Spleen (tissue), 11 donors: ENCODE data around the gene TTYH1. TPM values are rescaled to one million over a fixed set of nuclear protein-coding genes. Genes with fewer than 3 reads are reported as not detected.

Experiments used
- DNase-seq: peaks from one replicate; pipeline ENCODE4 v3.0.0-alpha.2; 2020
- H3K27ac ChIP-seq, 8 donors: fragments of 200-600 bp; sonication (generic) in 7 of 8; 1 replicate in 4 of 8; 2 replicates in 4 of 8; pipeline versions ENCODE4 v1.5.0 to v1.8.0; 2016 to 2021; ENCODE audit warnings: inconsistent platforms in 4 of 8, mild to moderate bottlenecking in 4 of 8, moderate library complexity in 1 of 8
- H3K27me3 ChIP-seq, 7 donors: fragments of 200-600 bp; sonication (generic) in 6 of 7; replicated peaks in 1 of 7; 1 replicate in 4 of 7; 2 replicates in 3 of 7; pipeline versions ENCODE4 v1.5.0 to v1.8.0; 2016 to 2021; ENCODE audit warnings: inconsistent platforms in 3 of 7, mild to moderate bottlenecking in 1 of 7
- H3K36me3 ChIP-seq, 6 donors: fragments of 200-600 bp; sonication (generic) in 5 of 6; 1 replicate in 4 of 6; 2 replicates in 2 of 6; pipeline versions ENCODE4 v1.5.0 to v1.8.0; 2016 to 2021; ENCODE audit warnings: inconsistent platforms in 2 of 6
- H3K4me1 ChIP-seq, 6 donors: fragments of 200-600 bp; sonication (generic) in 5 of 6; 1 replicate in 3 of 6; 2 replicates in 3 of 6; pipeline versions ENCODE4 v1.5.0 to v1.8.0; 2016 to 2021; ENCODE audit warnings: inconsistent platforms in 3 of 6
- H3K4me3 ChIP-seq, 8 donors: fragments of 200-600 bp; sonication (generic) in 7 of 8; 1 replicate in 4 of 8; 2 replicates in 4 of 8; pipeline versions ENCODE4 v1.5.0 to v1.8.0; 2016 to 2021; ENCODE audit warnings: inconsistent platforms in 4 of 8, mild to moderate bottlenecking in 4 of 8, moderate library complexity in 2 of 8
- H3K9me3 ChIP-seq, 8 donors: fragments of 200-600 bp; sonication (generic) in 7 of 8; 1 replicate in 4 of 8; 2 replicates in 4 of 8; pipeline versions ENCODE4 v1.5.0 to v1.8.0; 2016 to 2021; ENCODE audit warnings: inconsistent platforms in 4 of 8
- CTCF ChIP-seq, 11 experiments: fragments of 200-600 bp in 7 of 11; fragments of 450-650 bp in 4 of 11; sonication (generic) in 4 of 11; IDR thresholded peaks in 8 of 11; conservative IDR thresholded peaks in 3 of 11; 1 replicate in 7 of 11; 2 replicates in 4 of 11; pipeline versions ENCODE4 v1.4.0 to v1.8.0; 2016 to 2021; ENCODE audit warnings: antibody characterized with exemption in 11 of 11, inconsistent platforms in 4 of 11, mild to moderate bottlenecking in 1 of 11
- POLR2A ChIP-seq, 3 donors: fragments of 450-650 bp; IDR thresholded peaks; one replicate each; pipeline ENCODE4 v1.5.1; 2017; ENCODE audit warnings: antibody characterized with exemption in 3 of 3, mild to moderate bottlenecking in 1 of 3
- POLR2AphosphoS5 ChIP-seq, 3 donors: sonication (generic); formaldehyde crosslinking; IDR thresholded peaks; one replicate each; pipeline ENCODE4 v1.5.1; 2017; ENCODE audit warnings: antibody characterized with exemption in 3 of 3
- WGBS, 5 donors: extraction: QIAGEN DNeasy Blood & Tissue Kit in 3 of 5; methylation state at CpG; one replicate each; pipeline versions ENCODE4 v1.1.5 to v1.1.7; 2013 to 2018; 5-methylcytosine and 5-hydroxymethylcytosine counted together
- intact Hi-C: fragments of 100-400 bp; cut with DNase I; formaldehyde crosslinking; loops from one replicate; pipeline ENCODE4 v1.15.0; 2023; ENCODE audit warnings: low total_unique reads
- polyA plus RNA-seq, 3 donors: library from polyadenylated mRNA; stranded (reverse); fragments of 200-250 nt; gene quantifications; one replicate each; pipeline ENCODE4 v1.2.1, GENCODE V29; 2013
- total RNA-seq, 7 donors: library from RNA; depleted of rRNA in 3 of 7; stranded (reverse); fragments of >200 nt in 3 of 7; fragmentation: NEBNext Ultra II Directional in 4 of 7; extraction: Animal tissue kit (Norgen Biotek cat#: 25700) in 4 of 7; gene quantifications; one replicate each; pipeline versions ENCODE4 v1.1.0 to v1.2.1, GENCODE V29; 2016 to 2021
- donor health status: healthy with polysubstance abuse.
- donor health status: DM: no; HTN: no; CAD: no; lungs with moderate emphysema.
- donor health status: DM: no; HTN: no; CAD: no.
- donor health status: Bipolar disorder and iron deficiency.
- donor health status: healthy.
- donor health status: DM: no; HTN: no; CAD: no.
- donor health status: DM: yes; HTN: yes; CAD: no.

The TTYH1 gene
- total and polyA plus RNA-seq, 10 donors = 0.97 to 3.5 (median 1.2) TPM

- TF ChIP-seq POLR2AphosphoS5 (IDR thresholded peaks at IDR 0.05) (peak in 2 of 3 donors; percentile 4 to 8), POLR2A (IDR thresholded peaks at IDR 0.05) (no peak), CTCF (IDR thresholded peaks at IDR 0.05 in 8 of 11, conservative IDR thresholded peaks at IDR 0.05 in 3 of 11) (no peak)
- Histone ChIP-seq H3K27ac (peak overlapping the region in 7 of 8 donors; percentile 91 to 99 (median 97)), H3K36me3 (peaks cover 9 to 55% (median 52%) of the 10 kb centered on the region in 6 donors), H3K4me3 (peak overlapping the region in 7 of 8 donors; percentile 54 to 74 (median 66)), H3K4me1 (peaks cover 11 to 73% (median 47%) of the 10 kb centered on the region in 6 donors), H3K27me3 (peaks cover 0 to 9% (median 0%) of the 10 kb centered on the region in 7 donors), H3K9me3 (no peaks in the 10 kb centered on the region)
- WGBS, 5 donors = 72 to 81% (median 77%) methylated on average over 13 to 15 of the region's 15 CpGs
- intact Hi-C loops = no loop called here
- peak; percentile 87 for DNase-seq
These were observed 46.9 kb downstream of the TTYH1 start for GRCh38 chr19:54462047-54462654.

GRCh38 chr19:54462655-54463530 lies 47.6 kb downstream of the TTYH1 start:
- no peak for TF ChIP-seq POLR2A (IDR thresholded peaks at IDR 0.05)
- peak; percentile 85 to 92 (median 92) for TF ChIP-seq POLR2AphosphoS5 (IDR thresholded peaks at IDR 0.05)
- peak in 5 of 11 experiments; percentile 7 to 46 (median 28) for TF ChIP-seq CTCF (IDR thresholded peaks at IDR 0.05 in 8 of 11, conservative IDR thresholded peaks at IDR 0.05 in 3 of 11)
- 7 to 23% (median 9%) methylated on average over 22 to 91 of the region's 91 CpGs for WGBS, 5 donors
- Histone ChIP-seq H3K27me3 (peaks cover 0 to 9% (median 0%) of the 10 kb centered on the region in 7 donors), H3K36me3 (peaks cover 5 to 47% (median 45%) of the 10 kb centered on the region in 6 donors), H3K4me1 (peaks cover 11 to 71% (median 47%) of the 10 kb centered on the region in 6 donors), H3K27ac (peak overlapping the region; percentile 91 to 99 (median 96)), H3K9me3 (no peaks in the 10 kb centered on the region), H3K4me3 (peak overlapping the region; percentile 37 to 74 (median 64))
- intact Hi-C loops = no loop called here
- peak; percentile 94 for DNase-seq

GRCh38 chr19:54463531-54464043 lies 48.3 kb downstream of the TTYH1 start, which contains the start of gene LENG9:
Gene LENG9, minus strand, starts transcription at chr19:54463778. Its CDS starts 252 bp downstream, at chr19:54463526.
- peak in 2 of 3 donors; percentile 38 to 57 for TF ChIP-seq POLR2A (IDR thresholded peaks at IDR 0.05)
- TF ChIP-seq POLR2AphosphoS5 (IDR thresholded peaks at IDR 0.05) = peak; percentile 93 to 94 (median 93)
- no peak for TF ChIP-seq CTCF (IDR thresholded peaks at IDR 0.05 in 8 of 11, conservative IDR thresholded peaks at IDR 0.05 in 3 of 11)
- Histone ChIP-seq H3K36me3 (peaks cover 0 to 40% (median 38%) of the 10 kb centered on the region in 6 donors), H3K27me3 (peaks cover 0 to 9% (median 0%) of the 10 kb centered on the region in 7 donors), H3K4me1 (peaks cover 11 to 64% (median 45%) of the 10 kb centered on the region in 6 donors), H3K27ac (peak within 1 kb of the TSS; percentile 91 to 99 (median 96)), H3K9me3 (no peaks in the 10 kb centered on the region), H3K4me3 (peak within 1 kb of the TSS; percentile 54 to 74 (median 64))
- intact Hi-C loops = no loop called here
- 0 to 1% (median 0%) methylated on average over 18 to 41 of the region's 41 CpGs for WGBS, 5 donors
- DNase-seq = peak; percentile 99
